Measurements from ENCODE around the gene ADRA2C. TPM values are rescaled to one million over a fixed set of nuclear protein-coding genes. Genes with fewer than 3 reads are reported as not detected.

The ADRA2C gene
- total RNA-seq, 1 donor from 2014 or later, result not detected

DNA sequence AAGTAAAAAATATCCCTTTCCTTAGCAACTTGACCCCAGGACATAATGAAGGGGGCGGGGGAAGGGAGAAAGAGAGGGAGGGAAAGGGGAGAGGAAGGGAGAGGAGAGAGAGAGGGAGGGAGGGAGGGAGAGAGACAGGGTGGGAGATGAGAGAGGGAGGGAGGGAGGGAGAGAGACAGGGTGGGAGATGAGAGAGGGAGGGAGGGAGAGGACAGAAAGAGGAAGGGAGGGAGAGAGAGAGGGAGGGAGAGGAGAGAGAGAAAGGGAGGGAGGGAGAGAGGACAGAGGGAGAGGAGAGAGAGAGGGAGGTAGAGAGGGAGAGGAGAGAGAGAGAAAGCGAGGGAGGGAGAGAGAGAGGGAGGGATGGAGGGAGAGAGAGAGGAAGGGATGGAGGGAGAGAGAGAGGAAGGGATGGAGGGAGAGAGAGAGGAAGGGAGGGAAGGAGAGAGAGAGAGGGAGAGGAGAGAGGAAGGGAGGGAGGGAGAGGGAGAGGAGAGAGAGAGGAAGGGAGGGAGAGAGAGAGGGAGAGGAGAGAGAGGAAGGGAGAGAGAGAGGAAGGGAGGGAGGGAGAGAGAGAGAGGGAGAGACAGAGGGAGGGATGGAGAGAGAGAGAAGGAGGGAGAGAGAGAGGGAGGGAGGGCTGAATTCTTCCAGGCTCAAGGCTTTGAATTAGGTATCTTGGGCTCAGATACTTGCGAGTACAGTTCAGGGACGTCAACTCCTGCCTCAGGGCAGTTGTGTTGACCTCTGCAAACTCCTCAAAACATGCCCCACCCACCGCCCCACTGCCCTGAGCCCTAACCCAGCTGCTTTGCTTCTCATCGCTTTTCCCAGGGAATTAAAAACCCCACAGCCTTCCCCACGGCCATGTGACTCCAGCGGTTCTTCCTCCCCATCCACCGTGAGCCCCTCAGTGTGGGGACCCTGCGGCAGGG, 40.0 kb upstream of the ADRA2C start:
- TF ChIP-seq, protein P1, sequence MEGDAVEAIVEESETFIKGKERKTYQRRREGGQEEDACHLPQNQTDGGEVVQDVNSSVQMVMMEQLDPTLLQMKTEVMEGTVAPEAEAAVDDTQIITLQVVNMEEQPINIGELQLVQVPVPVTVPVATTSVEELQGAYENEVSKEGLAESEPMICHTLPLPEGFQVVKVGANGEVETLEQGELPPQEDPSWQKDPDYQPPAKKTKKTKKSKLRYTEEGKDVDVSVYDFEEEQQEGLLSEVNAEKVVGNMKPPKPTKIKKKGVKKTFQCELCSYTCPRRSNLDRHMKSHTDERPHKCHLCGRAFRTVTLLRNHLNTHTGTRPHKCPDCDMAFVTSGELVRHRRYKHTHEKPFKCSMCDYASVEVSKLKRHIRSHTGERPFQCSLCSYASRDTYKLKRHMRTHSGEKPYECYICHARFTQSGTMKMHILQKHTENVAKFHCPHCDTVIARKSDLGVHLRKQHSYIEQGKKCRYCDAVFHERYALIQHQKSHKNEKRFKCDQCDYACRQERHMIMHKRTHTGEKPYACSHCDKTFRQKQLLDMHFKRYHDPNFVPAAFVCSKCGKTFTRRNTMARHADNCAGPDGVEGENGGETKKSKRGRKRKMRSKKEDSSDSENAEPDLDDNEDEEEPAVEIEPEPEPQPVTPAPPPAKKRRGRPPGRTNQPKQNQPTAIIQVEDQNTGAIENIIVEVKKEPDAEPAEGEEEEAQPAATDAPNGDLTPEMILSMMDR (conservative IDR thresholded peaks at IDR 0.05; ENCODE audit: low read depth, low read length), result no peak
- no peak for DNase-seq (ENCODE audit: low read depth)
- no peak overlapping the region for H3K4me3 ChIP-seq (ENCODE audit: low read depth, low read length)

DNA sequence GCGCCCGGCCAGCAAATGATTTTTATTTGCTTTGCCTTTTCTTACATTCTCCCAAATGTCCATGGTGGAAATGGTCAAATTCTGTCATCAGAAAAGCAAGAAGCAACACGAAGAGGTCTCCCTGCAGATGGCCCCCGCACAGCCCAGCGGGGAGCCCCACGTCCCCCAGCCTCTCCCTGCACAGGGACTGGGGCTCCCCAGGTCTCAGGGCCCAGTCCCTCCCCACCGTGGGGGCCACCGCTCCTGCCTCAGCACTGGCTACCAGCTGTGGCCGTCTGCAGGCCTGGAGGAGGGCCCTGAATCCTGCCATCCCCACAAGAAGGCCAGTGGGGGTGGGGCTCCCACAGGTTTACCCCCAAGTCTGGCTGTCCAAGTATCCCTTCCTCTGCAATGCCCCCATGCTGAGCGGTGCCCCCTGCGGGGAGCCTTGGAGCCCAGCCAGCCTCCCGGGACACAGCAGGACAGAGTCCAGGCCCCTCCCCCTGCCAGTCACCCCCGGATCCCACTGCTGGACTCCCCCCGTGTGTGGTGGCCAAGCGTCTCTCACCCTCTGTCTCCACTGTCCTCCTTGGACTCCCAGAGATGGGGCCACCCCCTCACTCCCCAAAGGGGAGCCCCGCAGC, 38.2 kb upstream of the ADRA2C start:
- TF ChIP-seq, protein P1 (conservative IDR thresholded peaks at IDR 0.05; ENCODE audit: low read depth, low read length), result no peak
- H3K4me3 ChIP-seq (ENCODE audit: low read depth, low read length), result no peak overlapping the region
- no peak for DNase-seq (ENCODE audit: low read depth)

DNA sequence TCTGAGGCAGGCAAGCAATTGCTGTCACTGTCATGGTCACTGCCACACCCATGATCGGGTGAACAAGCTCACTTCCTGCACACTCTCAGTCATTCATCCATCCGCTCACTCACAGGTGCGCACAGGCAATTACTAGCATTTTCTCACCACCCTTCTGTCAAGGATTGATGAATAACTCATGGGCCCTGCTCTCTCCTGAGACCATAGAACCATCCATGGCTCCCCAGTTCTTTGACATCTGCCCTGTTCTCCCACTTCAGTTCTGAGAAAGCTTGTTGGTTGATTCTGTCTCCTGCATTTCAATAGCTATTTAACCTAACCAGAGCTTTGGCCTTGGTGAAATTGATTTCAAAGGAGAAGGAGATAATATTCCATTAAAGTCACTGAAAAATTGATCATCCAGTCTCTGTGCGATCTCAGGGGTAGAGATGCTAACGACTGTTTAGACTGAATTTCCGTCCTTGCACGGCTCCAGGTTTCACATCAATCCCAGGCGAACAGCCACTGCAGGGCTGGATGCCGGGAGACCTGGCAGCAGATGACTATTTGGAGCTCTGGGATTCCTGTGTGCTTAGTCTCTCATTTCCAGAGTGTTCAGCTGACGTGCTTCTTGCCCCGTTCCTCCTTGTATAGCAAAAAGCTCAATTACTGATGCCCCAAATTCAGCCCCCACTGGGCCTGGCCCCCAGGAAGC, 36.9 kb upstream of the ADRA2C start:
- H3K4me3 ChIP-seq (ENCODE audit: low read depth, low read length), result no peak overlapping the region
- TF ChIP-seq, protein P1 (conservative IDR thresholded peaks at IDR 0.05; ENCODE audit: low read depth, low read length), result no peak
- no peak for DNase-seq (ENCODE audit: low read depth)

DNA sequence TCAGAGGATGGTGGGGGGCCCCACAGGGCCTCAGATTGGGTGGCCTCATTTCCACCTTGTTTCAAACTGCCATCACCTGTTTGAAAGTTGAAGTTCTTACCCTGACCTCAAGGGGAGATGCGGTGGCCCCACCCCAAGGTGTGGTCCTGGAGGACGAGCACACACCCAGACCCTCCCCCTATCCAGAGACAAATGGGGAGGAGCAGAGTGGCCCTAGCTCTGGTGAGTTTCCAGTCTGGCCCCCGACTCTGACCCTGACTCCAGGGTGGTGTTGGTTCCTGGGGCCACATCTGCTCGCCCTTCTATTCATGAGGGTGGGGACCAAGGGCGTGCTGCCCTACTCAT, 36.3 kb upstream of the ADRA2C start:
- TF ChIP-seq, protein P1 (conservative IDR thresholded peaks at IDR 0.05; ENCODE audit: low read depth, low read length), result no peak
- H3K4me3 ChIP-seq (ENCODE audit: low read depth, low read length), result no peak overlapping the region
- no peak for DNase-seq (ENCODE audit: low read depth)

DNA sequence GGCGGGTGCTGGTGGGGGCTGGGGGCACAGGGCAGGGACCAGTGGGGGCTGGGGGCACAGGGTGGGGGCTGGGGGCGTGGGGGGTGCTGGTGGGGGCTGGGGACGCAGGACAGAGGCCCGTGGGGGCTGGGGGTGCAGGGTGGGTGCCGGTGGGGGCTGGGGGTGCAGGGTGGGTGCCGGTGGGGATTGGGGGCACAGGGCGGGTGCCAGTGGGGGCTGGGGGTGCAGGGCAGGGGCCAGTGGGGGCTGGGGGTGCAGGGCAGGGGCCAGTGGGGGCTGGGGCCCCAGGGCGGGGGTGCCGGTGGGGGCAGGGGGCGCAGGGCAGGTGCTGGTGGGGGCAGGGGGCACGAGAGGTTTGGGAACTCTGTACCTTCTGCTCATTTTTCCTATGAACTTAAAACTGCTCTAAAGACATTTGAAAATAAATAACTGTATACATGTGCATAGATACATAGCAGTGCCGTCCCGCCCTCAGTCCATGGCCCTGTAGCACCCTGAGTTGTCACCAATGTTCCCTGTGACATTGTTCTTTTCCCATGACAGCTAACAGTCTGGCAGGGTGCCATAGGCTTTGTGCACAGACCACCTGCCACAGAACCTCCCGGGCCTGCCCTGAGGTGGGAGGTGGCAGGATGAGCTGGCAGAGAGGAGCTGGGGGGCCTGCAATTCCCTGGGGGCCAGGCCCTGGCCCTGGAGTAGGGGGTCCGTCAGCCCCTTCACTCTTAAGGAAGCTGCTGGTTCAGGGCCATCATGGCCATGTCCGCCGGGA, 35.6 kb upstream of the ADRA2C start:
- TF ChIP-seq, protein P1 (conservative IDR thresholded peaks at IDR 0.05; ENCODE audit: low read depth, low read length), result no peak
- no peak overlapping the region for H3K4me3 ChIP-seq (ENCODE audit: low read depth, low read length)

More for the DNA sequence above, 35.6 kb upstream of the ADRA2C start:
- DNase-seq (ENCODE audit: low read depth), result no peak

Measured in epithelial cell of proximal tubule (primary cell).